Activated CD4-positive, alpha-beta T cell treated with anti-CD3 and anti-CD28 coated beads, Interleukin-2, amount 50 U/mL, for 1 hour (primary cell): ENCODE data around the gene SPAAR.
A peak's percentile ranks its signal among the peaks of the same experiment; 100 is the strongest.

ENCODE experiments used
- DNase-seq: peaks from one replicate; pipeline ENCODE4 v3.0.0-alpha.2; 2020

The SPAAR gene

DNA sequence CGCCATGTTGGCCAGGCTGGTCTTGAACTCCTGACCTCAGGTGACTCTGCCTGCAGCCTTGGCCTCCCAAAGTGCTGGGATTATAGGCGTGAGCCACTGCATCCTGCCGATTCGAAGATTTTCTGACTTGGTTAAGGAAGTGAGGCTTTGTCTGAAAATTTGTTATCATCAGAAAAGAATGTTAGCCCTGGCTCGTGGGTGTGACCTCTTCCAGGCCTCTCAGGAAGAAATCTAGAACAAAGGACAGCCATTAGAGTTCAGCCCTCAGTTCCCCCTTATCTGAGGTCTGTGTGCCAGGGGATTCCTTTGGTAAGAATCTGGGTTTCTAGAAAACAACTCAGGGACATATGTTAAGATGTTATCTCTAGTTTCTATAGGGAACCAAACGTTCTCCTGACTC, 42.4 kb downstream of the SPAAR start:
- DNase-seq = no peak

DNA sequence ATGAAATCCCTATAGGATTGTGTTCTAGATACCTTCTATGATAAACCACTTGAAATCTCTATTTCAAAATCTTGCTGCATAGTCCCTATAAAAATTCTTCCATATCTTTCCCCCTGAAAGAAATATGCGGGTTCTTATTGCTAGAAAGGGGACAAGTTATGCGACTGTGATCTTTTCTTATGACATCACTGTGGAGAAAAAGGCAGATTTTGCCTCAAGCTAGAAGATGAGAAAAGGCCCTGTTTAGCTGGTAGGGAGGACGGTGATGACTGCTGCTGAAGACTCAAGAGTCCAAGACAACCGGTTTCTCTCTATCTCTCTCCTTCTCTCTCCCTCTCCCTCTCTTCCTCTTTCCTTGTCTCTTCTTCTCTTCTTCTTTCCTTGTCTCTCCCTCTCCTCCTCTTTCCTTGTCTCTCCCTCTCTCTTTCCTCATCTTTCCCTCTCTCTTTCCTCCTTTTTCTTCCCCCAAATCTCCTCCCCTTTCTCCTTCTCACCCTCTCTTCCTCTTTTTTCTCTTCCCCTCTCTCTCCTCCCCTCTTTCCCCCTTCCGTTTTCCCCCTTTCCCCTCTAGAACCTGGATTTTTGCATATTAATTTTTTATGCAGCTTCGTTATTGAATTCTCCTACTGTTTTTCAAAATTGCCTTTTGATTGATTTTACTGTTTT, 43.4 kb downstream of the SPAAR start:
- DNase-seq = no peak

- peak; percentile 40 for DNase-seq
Observed at GRCh38 chr9:35954942-35955546, 45.8 kb downstream of the SPAAR start.

DNA sequence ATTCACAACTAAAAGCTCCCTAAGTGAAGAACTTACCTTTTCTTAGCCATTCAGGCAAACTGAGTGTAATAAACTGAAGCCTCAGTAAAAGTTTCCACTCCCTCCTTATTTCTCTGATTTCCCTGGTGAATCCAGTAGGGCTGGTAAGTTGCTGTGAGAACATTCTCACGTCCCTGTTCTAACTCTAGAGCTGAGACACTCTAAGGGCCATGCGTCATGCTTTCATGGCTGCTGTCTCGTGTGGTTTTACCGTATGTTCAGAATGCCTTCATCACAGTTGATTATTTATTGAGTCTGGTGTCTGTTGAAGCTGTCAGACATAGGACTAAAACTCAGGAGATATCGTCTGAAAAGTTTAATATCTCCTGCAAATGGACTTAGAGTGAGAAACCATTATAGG, 47.4 kb downstream of the SPAAR start:
- no peak for DNase-seq

DNA sequence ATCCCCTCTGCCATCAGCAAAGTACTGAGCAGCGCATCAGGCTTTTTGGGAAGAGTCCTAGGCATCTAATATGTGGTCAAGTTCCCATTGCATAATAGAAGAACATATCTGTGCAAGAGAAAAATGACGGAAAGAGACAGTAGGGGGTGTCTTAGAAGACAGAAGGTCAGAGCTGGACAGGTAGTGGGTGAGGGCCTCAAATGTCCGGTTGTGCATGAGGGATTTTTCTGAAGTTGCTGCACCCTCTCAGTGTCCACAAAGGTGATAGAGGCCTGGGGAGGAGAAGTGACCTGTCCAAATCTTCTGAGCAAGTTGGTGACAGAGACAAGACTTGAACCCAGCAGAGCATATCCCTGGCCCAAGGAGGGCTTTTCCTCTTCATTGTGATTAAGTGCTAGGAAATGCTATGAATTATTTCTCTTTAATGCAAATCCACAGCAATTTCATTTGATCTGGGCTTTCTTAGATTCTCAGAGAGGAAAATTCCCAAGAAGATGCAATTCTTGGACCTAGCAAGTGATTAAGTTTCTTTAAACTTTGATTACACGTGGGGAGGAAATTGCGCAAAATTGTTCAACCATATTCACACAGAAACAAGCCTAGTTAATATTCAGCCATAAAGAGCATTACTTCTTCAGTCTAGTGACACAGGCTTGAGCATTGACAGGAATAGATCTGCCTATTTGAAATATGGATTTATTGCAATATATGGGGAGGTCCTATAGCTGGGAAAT, 49.0 kb downstream of the SPAAR start, which contains the start of gene OR2S2:
TSS of gene OR2S2 (minus strand) at position 51 of the 734 bp plus-strand sequence. CDS start 56 bp downstream, outside the sequence.
- no peak for DNase-seq

GRCh38 chr9:35960039-35960655, 50.9 kb downstream of the SPAAR start:
- DNase-seq = no peak
